Kasumi-1 (cell line): ENCODE measurements around the gene PITPNM3.
"Not testable (repeated sequence)": the region's sequence is repeated elsewhere in the genome, so short reads cannot be mapped to it uniquely, and the experiment has no call there.

Source experiments
- DNase-seq, 2 experiments: peaks; one replicate each; lab custom pipeline; 2025; lab: John Stamatoyannopoulos, UW

Gene PITPNM3

GRCh38 chr17:6574687-6575595 is 18.6 kb upstream of the PITPNM3 start:
- peak; percentile 35 to 51 for DNase-seq

DNA sequence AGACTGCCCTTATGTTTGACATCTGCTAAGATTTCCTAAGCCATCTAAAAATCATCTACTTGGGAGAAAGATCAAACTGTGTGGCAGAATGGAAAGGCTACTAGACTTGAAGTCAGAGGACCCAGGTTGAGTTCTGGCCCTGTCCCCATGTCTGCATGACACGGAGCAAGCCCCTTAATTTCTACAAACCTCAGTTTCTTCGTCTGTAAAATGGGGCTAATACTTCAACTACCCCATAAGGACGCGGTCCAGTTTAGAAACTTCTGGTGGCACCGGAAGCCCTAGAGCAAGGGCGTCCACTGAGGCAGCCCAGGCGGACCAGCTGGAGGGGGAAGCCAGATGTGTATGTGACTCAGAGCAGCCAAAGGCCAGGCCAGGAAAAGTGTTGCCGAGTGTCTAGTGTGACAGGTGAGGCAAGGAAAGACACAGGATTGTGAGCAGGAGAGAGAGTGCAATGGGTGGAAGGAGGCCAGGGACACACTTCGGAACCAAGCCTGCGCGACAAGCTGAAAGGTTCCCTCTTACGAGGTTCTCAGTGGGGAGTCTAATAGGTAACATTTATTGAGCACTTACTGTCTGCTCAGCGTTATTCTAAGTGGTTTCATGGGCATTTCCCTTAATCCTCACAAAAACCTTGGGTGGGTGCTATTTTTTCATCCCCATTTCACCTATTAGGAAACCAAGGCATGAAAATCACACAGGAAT is 17.8 kb upstream of the PITPNM3 start:
- no peak for DNase-seq

DNA sequence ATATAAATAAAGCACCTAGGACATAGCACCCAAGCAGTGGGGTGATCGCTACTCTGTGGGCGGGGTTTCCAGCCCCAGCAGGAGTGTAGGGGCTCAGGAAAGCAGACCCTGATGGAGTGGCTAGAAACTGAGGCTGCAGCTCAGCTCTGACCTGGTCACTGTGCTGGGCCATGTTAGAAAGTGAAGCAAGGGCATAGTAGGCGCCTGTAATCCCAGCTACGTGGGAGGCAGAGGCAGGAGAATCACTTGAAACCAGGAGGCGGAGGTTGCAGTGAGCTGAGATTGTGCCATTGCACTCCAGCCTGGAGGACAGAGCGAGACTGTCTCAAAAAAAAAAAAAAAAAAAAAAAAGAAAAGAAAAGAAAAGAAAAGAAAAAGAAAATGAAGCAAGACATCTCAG is 17.1 kb upstream of the PITPNM3 start:
- DNase-seq: not testable (repeated sequence)

- no peak for DNase-seq
Observed at GRCh38 chr17:6572972-6573370, 16.6 kb upstream of the PITPNM3 start.

- no peak for DNase-seq
Observed at GRCh38 chr17:6571452-6571781, 15.1 kb upstream of the PITPNM3 start.

DNA sequence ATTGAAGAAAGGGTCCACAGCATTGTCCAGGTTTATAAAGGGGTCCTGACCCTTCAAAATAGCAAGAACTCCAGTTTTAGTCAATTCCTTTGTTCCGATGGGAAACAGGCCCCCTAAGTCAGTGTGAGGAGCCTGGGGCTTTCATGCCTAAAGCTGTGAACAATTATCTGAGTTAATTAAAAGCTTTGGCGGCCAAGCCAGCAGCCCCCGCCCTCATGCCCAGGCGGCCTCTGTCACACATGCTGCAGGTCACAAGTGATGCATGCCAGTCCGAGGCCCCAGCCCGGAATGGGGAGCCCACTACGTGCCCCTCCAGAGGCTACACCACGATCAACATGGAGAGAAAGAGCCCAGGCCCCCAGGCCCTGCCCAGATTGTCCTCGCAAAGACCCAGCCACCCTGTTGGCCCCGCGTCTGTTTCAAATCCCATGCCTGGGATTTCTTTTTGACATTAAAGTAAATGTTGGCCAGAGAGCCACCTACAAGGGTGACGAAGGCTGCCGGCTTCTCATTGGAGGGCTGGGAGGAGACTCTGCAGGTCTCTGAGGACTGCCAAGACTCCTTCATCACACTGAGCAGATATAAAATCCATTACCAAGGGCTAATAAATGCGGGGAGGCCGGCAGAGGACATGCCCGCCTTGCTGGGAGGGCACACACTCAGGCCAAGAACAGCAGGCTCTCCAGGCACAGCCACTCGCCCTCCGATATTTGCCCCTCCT is 14.5 kb upstream of the PITPNM3 start:
- no peak for DNase-seq

DNA sequence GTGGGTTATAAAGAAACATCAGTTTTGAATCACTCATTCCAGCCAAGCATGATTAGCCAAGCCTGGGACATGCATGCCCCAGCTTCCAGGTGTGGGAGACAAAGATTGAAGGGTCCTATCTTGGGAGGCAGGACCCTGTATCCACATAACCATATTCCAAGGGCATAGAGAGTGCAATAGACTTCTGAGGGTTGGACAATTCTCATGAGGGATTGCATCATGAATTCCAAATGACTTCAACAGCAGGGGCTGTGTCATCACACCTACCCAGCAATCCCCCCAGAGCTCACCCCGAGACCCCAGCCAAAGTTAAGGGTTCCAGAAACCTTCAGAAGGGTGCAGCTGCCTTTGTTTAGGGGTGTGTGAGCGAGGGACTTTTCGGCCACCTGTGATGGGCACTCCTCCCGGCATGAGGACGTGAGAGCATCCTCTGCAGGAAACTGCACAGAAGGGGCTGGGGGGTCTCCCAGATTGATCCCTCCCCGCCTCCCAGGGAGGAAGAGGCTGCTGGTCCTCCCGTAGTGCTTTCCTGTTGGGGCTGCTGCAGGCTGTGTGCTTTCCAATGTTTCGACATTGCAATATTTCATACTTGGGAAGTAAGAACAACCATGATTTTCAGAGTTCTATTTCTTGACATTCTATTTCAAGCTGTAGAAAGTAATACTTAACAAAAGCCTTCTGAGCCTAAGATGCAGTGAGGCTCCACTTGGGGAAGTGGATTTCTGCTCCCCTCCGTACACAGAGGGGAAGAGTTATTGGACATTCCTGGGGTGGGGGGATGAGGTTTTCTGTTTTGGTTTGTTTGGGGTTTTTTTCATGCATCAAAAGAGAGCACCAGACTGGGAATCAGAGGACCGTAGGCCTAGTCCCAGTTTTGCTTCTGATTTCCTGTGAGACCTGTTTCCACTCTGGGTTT is 13.3 kb upstream of the PITPNM3 start:
- no peak for DNase-seq

- DNase-seq: no peak
Observed at GRCh38 chr17:6568184-6568758, 11.9 kb upstream of the PITPNM3 start.

- DNase-seq: no peak
Observed at GRCh38 chr17:6567528-6568183, 11.3 kb upstream of the PITPNM3 start.

DNA sequence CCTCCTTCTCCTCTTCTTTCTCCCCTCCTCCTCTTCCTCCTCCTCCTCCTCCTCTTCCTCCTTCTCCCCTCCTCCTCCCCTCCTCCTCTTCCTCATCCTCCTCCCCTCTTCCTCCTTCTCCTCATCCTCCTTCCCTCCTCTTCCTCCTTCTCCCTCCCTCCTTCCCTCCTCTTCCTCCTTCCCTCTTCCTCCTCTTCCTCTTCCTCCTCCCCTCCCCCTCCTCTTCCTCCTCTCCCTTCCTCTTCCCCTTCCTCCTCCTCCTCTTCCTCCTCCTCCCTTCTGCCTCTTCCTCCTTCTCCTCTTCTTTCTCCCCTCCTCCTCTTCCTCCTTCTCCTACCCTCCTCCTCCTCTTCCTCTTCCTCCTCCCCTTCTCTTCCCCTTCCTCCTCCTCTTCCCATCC is 5.1 kb upstream of the PITPNM3 start:
- no peak for DNase-seq

GRCh38 chr17:6560496-6560895 is 4.1 kb upstream of the PITPNM3 start:
- DNase-seq: no peak

GRCh38 chr17:6559753-6560215 is 3.4 kb upstream of the PITPNM3 start:
- no peak for DNase-seq

GRCh38 chr17:6558932-6559752 is 2.8 kb upstream of the PITPNM3 start:
- no peak for DNase-seq

DNA sequence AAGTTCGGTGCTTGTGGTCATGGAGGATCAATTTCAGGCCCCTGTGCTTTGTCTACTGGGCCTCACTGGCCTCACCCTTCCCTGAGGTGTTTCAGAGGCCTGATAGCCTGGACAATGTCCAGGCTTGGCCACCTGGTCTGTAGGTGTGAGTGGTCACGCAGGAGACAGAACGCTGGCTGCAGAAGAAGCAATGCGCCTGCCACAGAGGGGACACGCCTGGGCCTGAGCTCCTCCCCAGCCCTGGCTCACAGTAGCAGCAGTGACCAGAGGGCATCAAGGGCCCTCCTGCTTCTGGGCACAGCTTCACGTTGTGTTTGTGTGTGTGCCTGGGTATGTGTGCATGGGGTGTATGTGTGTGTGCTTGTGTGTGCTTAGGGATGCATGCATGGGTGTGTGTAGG is 1.9 kb upstream of the PITPNM3 start:
- no peak for DNase-seq

DNA sequence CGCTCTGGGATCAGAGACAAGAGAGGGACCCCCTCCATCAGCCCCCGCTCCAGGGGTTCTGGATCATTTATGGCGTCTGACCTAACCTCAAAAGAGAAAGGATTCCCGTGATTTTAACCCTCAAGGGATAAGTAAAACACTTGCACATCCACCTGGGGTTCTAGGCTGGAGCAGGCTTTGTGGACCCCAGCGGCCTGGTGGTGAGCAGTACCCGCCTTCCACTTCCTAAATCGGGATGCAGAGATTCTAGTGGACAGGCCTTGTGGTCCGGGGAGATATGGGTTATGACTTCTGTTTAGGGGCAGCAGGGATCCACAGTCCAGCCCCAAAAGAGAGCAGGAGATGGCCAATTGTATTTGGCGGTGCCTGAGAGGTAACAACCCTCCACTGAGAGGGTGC is 684 bp upstream of the PITPNM3 start:
- no peak for DNase-seq

DNA sequence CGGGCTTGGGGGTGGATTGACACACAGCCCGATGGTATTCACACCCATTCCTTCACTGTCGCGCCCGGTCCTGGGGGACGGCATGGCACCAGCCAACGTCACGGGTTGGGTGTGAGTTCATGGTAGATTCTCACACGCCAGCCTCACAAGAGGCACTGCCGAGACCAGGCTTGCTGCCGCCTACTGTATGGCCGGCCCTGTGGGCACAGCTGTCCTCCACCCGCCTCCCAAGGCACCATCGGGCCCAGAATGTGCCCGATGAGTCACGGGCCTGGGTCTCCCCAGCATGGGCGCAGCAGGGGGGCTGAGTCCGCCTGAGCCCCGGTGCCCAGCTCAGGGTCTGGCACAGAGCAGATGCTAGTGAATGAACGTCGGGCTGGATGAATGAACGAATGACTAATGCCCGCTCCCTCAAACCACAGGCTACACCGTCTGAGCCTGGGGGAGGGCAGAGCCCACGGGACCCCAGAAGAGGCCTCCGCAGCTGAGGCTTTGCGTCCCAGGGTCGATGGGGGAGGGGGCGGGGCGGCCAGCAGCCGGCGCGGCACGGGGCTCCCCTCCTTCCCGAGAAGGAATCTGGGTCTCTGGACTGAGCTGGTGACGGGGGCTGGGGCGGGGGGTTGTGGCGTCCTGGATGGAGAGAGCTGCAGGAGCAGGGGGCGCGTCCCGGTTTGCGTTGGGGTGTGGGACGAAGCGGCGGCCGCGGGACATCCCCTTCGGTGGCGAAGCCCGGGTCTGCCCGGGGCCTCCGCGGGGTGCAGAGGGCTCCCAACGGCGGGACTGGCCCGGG is 829 bp downstream of the PITPNM3 start:
- DNase-seq: no peak

DNA sequence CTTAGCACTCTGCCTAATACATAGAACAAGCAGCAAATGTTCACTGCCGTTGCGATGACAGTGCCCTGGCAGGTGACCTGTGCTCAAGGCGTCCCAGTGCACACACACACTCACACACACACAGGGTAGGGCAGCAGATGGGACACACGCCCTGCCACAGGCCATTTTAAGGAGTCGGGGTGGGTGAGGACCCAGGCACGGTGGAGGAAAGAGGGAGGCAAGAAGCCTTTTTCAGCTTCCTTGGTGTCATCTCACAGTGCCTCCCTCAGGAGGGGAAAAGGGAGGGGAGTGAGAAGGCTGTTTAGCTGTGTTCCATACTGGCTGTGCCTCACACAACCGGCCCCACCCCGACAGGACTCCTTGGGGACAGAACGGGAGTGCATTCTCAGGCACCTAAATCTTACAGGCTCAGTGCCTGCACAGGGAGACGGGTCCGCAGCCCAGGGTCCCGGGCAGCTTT is 1.5 kb downstream of the PITPNM3 start:
- DNase-seq: no peak

DNA sequence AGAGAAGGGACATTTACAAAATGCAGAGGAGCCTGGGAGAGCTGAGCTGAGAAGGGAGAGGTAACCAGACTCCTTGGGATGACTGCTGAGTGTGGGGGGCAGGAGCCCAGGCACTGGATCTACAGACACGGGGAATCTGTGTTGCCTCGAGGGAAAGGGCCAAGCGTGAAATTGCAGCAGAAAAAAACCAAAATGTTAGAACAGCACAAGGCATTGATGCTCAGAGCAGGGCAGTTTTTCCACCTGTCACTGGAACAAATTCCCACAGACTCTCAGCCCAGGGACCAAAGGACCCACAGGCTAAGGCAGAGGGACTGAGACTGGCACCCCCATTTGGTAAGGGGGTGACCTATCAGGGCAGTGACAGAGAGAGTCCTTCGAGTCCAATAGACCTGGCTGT is 2.0 kb downstream of the PITPNM3 start:
- DNase-seq: no peak
